Mucosa of stomach (tissue), 1 donor: ENCODE results near the gene SRRM5.
A peak's percentile ranks its signal among the peaks of the same experiment; 100 is the strongest.
"Not testable (repeated sequence)": the region's sequence is repeated elsewhere in the genome, so short reads cannot be mapped to it uniquely, and the experiment has no call there.

Source experiments
- H3K27me3 ChIP-seq: one replicate; pipeline ENCODE4 v1.7.0; 2013; ENCODE audit warnings: mild to moderate bottlenecking, low read length; ENCODE audit not compliant: control insufficient read depth, insufficient read depth
- H3K36me3 ChIP-seq: one replicate; pipeline ENCODE4 v1.7.0; 2013; ENCODE audit warnings: low read length; ENCODE audit not compliant: control insufficient read depth, insufficient read depth
- H3K4me1 ChIP-seq: one replicate; pipeline ENCODE4 v1.7.0; 2013; ENCODE audit warnings: mild to moderate bottlenecking, low read length; ENCODE audit not compliant: control insufficient read depth, insufficient read depth
- H3K4me3 ChIP-seq: one replicate; pipeline ENCODE4 v1.7.0; 2013; ENCODE audit warnings: low read length
- H3K9ac ChIP-seq: one replicate; pipeline ENCODE4 v1.7.0; 2013; ENCODE audit warnings: mild to moderate bottlenecking, low read length, moderate library complexity
- H3K9me3 ChIP-seq: one replicate; pipeline ENCODE4 v1.7.0; 2013; ENCODE audit warnings: mild to moderate bottlenecking, low read length, moderate library complexity; ENCODE audit not compliant: control insufficient read depth
- donor health status: Pancreatic carcinoma.

The SRRM5 gene

GRCh38 chr19:43594081-43594697, 17.7 kb upstream of the SRRM5 start:
- H3K27me3 ChIP-seq = no peaks in the 10 kb centered on the region
- H3K36me3 ChIP-seq = no peaks in the 10 kb centered on the region
- no peak overlapping the region for H3K4me3 ChIP-seq
- H3K9me3 ChIP-seq = no peaks in the 10 kb centered on the region
- peak overlapping the region; percentile 89 for H3K9ac ChIP-seq
- H3K4me1 ChIP-seq = peaks cover 22% of the 10 kb centered on the region

- Histone ChIP-seq H3K9me3 (no peaks in the 10 kb centered on the region), H3K4me1 (peaks cover 22% of the 10 kb centered on the region), H3K36me3 (no peaks in the 10 kb centered on the region)
Measured at GRCh38 chr19:43594710-43595604, 16.9 kb upstream of the SRRM5 start.

GRCh38 chr19:43595605-43595998, 16.3 kb upstream of the SRRM5 start:
- H3K4me3 ChIP-seq = peak overlapping the region; percentile 72
- peak overlapping the region; percentile 89 for H3K9ac ChIP-seq
- no peaks in the 10 kb centered on the region for H3K9me3 ChIP-seq
- H3K36me3 ChIP-seq = no peaks in the 10 kb centered on the region
- H3K4me1 ChIP-seq = peaks cover 22% of the 10 kb centered on the region
- H3K27me3 ChIP-seq = no peaks in the 10 kb centered on the region

More at GRCh38 chr19:43594710-43595604, 16.9 kb upstream of the SRRM5 start:
- peak overlapping the region; percentile 72 for H3K4me3 ChIP-seq
- no peaks in the 10 kb centered on the region for H3K27me3 ChIP-seq
- H3K9ac ChIP-seq = peak overlapping the region; percentile 89

GRCh38 chr19:43595999-43596841, 15.7 kb upstream of the SRRM5 start, which contains the start of the genes IRGQ and ZNF576:
Gene IRGQ (minus strand): TSS chr19:43596134. CDS start chr19:43595338, 796 bp downstream.
Gene ZNF576 (plus strand): TSS chr19:43596595. CDS start chr19:43597109, 514 bp downstream.
- Histone ChIP-seq H3K9ac (peak within 1 kb of the TSS; percentile 89), H3K36me3 (no peaks in the 10 kb centered on the region), H3K4me3 (peak within 1 kb of the TSS; percentile 72), H3K9me3 (no peaks in the 10 kb centered on the region), H3K27me3 (no peaks in the 10 kb centered on the region), H3K4me1 (peaks cover 22% of the 10 kb centered on the region)

- Histone ChIP-seq H3K4me3 (peak overlapping the region; percentile 70), H3K9ac (peak overlapping the region; percentile 89), H3K9me3 (no peaks in the 10 kb centered on the region), H3K4me1 (peaks cover 22% of the 10 kb centered on the region), H3K36me3 (no peaks in the 10 kb centered on the region), H3K27me3 (no peaks in the 10 kb centered on the region)
Measured at GRCh38 chr19:43596842-43597461, 14.9 kb upstream of the SRRM5 start.

GRCh38 chr19:43597876-43598275, 14.0 kb upstream of the SRRM5 start:
- Histone ChIP-seq H3K4me1 (peaks cover 22% of the 10 kb centered on the region), H3K4me3 (no peak overlapping the region), H3K36me3 (no peaks in the 10 kb centered on the region)

GRCh38 chr19:43598445-43599240, 13.2 kb upstream of the SRRM5 start:
- H3K36me3 ChIP-seq = no peaks in the 10 kb centered on the region
- H3K4me1 ChIP-seq = peaks cover 22% of the 10 kb centered on the region
- H3K4me3 ChIP-seq = no peak overlapping the region
- no peak overlapping the region for H3K9ac ChIP-seq
- H3K27me3 ChIP-seq = no peaks in the 10 kb centered on the region
- H3K9me3 ChIP-seq = no peaks in the 10 kb centered on the region

More at GRCh38 chr19:43597876-43598275, 14.0 kb upstream of the SRRM5 start:
- H3K9ac ChIP-seq = no peak overlapping the region
- H3K9me3 ChIP-seq = no peaks in the 10 kb centered on the region
- H3K27me3 ChIP-seq = no peaks in the 10 kb centered on the region

GRCh38 chr19:43599635-43600295, 12.1 kb upstream of the SRRM5 start:
- H3K9ac ChIP-seq = no peak overlapping the region

GRCh38 chr19:43600326-43600725, 11.6 kb upstream of the SRRM5 start:
- H3K9me3 ChIP-seq, H3K36me3 ChIP-seq, H3K4me3 ChIP-seq, H3K27me3 ChIP-seq, H3K9ac ChIP-seq: not testable (repeated sequence)
- H3K4me1 ChIP-seq = peaks cover 12% of the 10 kb centered on the region

More at GRCh38 chr19:43599635-43600295, 12.1 kb upstream of the SRRM5 start:
- no peaks in the 10 kb centered on the region for H3K36me3 ChIP-seq
- H3K9me3 ChIP-seq = no peaks in the 10 kb centered on the region
- H3K27me3 ChIP-seq = no peaks in the 10 kb centered on the region
- no peak overlapping the region for H3K4me3 ChIP-seq
- H3K4me1 ChIP-seq = peaks cover 13% of the 10 kb centered on the region

GRCh38 chr19:43605875-43606568, 5.9 kb upstream of the SRRM5 start:
- Histone ChIP-seq H3K9me3 (no peaks in the 10 kb centered on the region), H3K36me3 (no peaks in the 10 kb centered on the region)

More at GRCh38 chr19:43605875-43606568, 5.9 kb upstream of the SRRM5 start:
- Histone ChIP-seq H3K9ac (no peak overlapping the region), H3K27me3 (no peaks in the 10 kb centered on the region), H3K4me1 (no peaks in the 10 kb centered on the region), H3K4me3 (no peak overlapping the region)
